Activated T-helper 17 cell treated with anti-CD3 and anti-CD28 coated beads, Interleukin-2, amount 50 U/mL, for 72 hours (primary cell): ENCODE measurements around the gene GALNT17. TPM values are rescaled to one million over a fixed set of nuclear protein-coding genes. Genes with fewer than 3 reads are reported as not detected.
"Not testable (repeated sequence)": the region's sequence is repeated elsewhere in the genome, so short reads cannot be mapped to it uniquely, and the experiment has no call there.

Source experiments
- ATAC-seq: fragments of 150-1000 bp; cut with Tn5 transposase; replicated peaks from 2 replicates; pipeline ENCODE4 v1.10.0; 2021; ENCODE audit warnings: mild to moderate bottlenecking, moderate library complexity
- H3K27ac Mint-ChIP-seq: one replicate; pipeline ENCODE4 v1.8.0; 2022; ENCODE audit warnings: mixed read lengths
- H3K27me3 Mint-ChIP-seq: one replicate; pipeline ENCODE4 v1.8.0; 2022; ENCODE audit warnings: mixed read lengths
- H3K36me3 Mint-ChIP-seq: one replicate; pipeline ENCODE4 v1.8.0; 2022; ENCODE audit warnings: low read depth, mild to moderate bottlenecking, mixed read lengths
- H3K4me1 Mint-ChIP-seq: one replicate; pipeline ENCODE4 v1.8.0; 2022; ENCODE audit warnings: mixed read lengths
- H3K4me3 Mint-ChIP-seq: one replicate; pipeline ENCODE4 v1.8.0; 2022; ENCODE audit warnings: mild to moderate bottlenecking, mixed read lengths
- H3K9me3 Mint-ChIP-seq: one replicate; pipeline ENCODE4 v1.8.0; 2022; ENCODE audit warnings: mixed read lengths
- total RNA-seq, 2 donors: library from RNA; stranded (reverse); gene quantifications; one replicate each; pipeline ENCODE4 v1.2.3, GENCODE V29; 2022

The GALNT17 gene
- total RNA-seq, 2 donors from 2014 or later, result not detected

GRCh38 chr7:71612911-71613310 lies 481.0 kb downstream of the GALNT17 start:
- Mint-ChIP-seq H3K27me3 (no peaks in the 10 kb centered on the region), H3K4me1 (peaks cover 5% of the 10 kb centered on the region), H3K36me3 (no peaks in the 10 kb centered on the region), H3K27ac (no peak overlapping the region), H3K4me3 (no peak overlapping the region), H3K9me3 (peaks cover 12% of the 10 kb centered on the region)
- no peak for ATAC-seq

GRCh38 chr7:71613313-71613712 lies 481.4 kb downstream of the GALNT17 start:
- peaks cover 5% of the 10 kb centered on the region for H3K4me1 Mint-ChIP-seq
- no peak for ATAC-seq
- H3K27me3 Mint-ChIP-seq, result no peaks in the 10 kb centered on the region
- H3K27ac Mint-ChIP-seq, result no peak overlapping the region
- no peaks in the 10 kb centered on the region for H3K36me3 Mint-ChIP-seq
- no peak overlapping the region for H3K4me3 Mint-ChIP-seq
- peaks cover 8% of the 10 kb centered on the region for H3K9me3 Mint-ChIP-seq

GRCh38 chr7:71615017-71615416 lies 483.1 kb downstream of the GALNT17 start:
- no peaks in the 10 kb centered on the region for H3K36me3 Mint-ChIP-seq
- H3K9me3 Mint-ChIP-seq, result peaks cover 8% of the 10 kb centered on the region
- no peak overlapping the region for H3K4me3 Mint-ChIP-seq
- H3K27ac Mint-ChIP-seq, result no peak overlapping the region
- peaks cover 5% of the 10 kb centered on the region for H3K4me1 Mint-ChIP-seq
- H3K27me3 Mint-ChIP-seq, result no peaks in the 10 kb centered on the region
- ATAC-seq, result no peak

GRCh38 chr7:71616217-71616616 lies 484.3 kb downstream of the GALNT17 start:
- no peak overlapping the region for H3K27ac Mint-ChIP-seq
- no peak for ATAC-seq
- no peak overlapping the region for H3K4me3 Mint-ChIP-seq
- peaks cover 5% of the 10 kb centered on the region for H3K4me1 Mint-ChIP-seq
- no peaks in the 10 kb centered on the region for H3K27me3 Mint-ChIP-seq
- peaks cover 10% of the 10 kb centered on the region for H3K9me3 Mint-ChIP-seq
- no peaks in the 10 kb centered on the region for H3K36me3 Mint-ChIP-seq

- Mint-ChIP-seq H3K4me1 (peaks cover 5% of the 10 kb centered on the region), H3K4me3 (no peak overlapping the region), H3K36me3 (no peaks in the 10 kb centered on the region), H3K27ac (no peak overlapping the region), H3K27me3 (no peaks in the 10 kb centered on the region), H3K9me3 (peaks cover 8% of the 10 kb centered on the region)
- no peak for ATAC-seq
Measured at GRCh38 chr7:71618278-71618677, 486.3 kb downstream of the GALNT17 start.

GRCh38 chr7:71625545-71625944 lies 493.6 kb downstream of the GALNT17 start:
- no peaks in the 10 kb centered on the region for H3K27me3 Mint-ChIP-seq
- no peak overlapping the region for H3K27ac Mint-ChIP-seq
- no peaks in the 10 kb centered on the region for H3K36me3 Mint-ChIP-seq
- no peaks in the 10 kb centered on the region for H3K4me1 Mint-ChIP-seq
- no peak for ATAC-seq
- peaks cover 7% of the 10 kb centered on the region for H3K9me3 Mint-ChIP-seq
- H3K4me3 Mint-ChIP-seq, result no peak overlapping the region

GRCh38 chr7:71626206-71626605 lies 494.3 kb downstream of the GALNT17 start:
- Mint-ChIP-seq H3K4me1 (no peaks in the 10 kb centered on the region), H3K4me3 (no peak overlapping the region), H3K9me3 (peaks cover 9% of the 10 kb centered on the region), H3K27me3 (no peaks in the 10 kb centered on the region), H3K27ac (no peak overlapping the region), H3K36me3 (no peaks in the 10 kb centered on the region)
- no peak for ATAC-seq

- ATAC-seq, result no peak
- H3K4me3 Mint-ChIP-seq, result no peak overlapping the region
- peaks cover 8% of the 10 kb centered on the region for H3K9me3 Mint-ChIP-seq
- H3K27me3 Mint-ChIP-seq, result no peaks in the 10 kb centered on the region
- H3K36me3 Mint-ChIP-seq, result no peaks in the 10 kb centered on the region
- H3K27ac Mint-ChIP-seq, result no peak overlapping the region
- no peaks in the 10 kb centered on the region for H3K4me1 Mint-ChIP-seq
Measured at GRCh38 chr7:71627651-71628050, 495.7 kb downstream of the GALNT17 start.

GRCh38 chr7:71630516-71630915 lies 498.6 kb downstream of the GALNT17 start:
- H3K27me3 Mint-ChIP-seq, result no peaks in the 10 kb centered on the region
- H3K9me3 Mint-ChIP-seq, result peaks cover 8% of the 10 kb centered on the region
- no peaks in the 10 kb centered on the region for H3K4me1 Mint-ChIP-seq
- H3K27ac Mint-ChIP-seq, result no peak overlapping the region
- H3K36me3 Mint-ChIP-seq, result no peaks in the 10 kb centered on the region
- no peak overlapping the region for H3K4me3 Mint-ChIP-seq
- no peak for ATAC-seq

- H3K4me1 Mint-ChIP-seq, result no peaks in the 10 kb centered on the region
- H3K36me3 Mint-ChIP-seq, result no peaks in the 10 kb centered on the region
- no peak overlapping the region for H3K27ac Mint-ChIP-seq
- no peak overlapping the region for H3K4me3 Mint-ChIP-seq
- no peak for ATAC-seq
- H3K27me3 Mint-ChIP-seq, result no peaks in the 10 kb centered on the region
- H3K9me3 Mint-ChIP-seq, result peaks cover 4% of the 10 kb centered on the region
Measured at GRCh38 chr7:71633551-71634008, 501.6 kb downstream of the GALNT17 start.

- not testable (repeated sequence) for H3K27me3 Mint-ChIP-seq, H3K4me3 Mint-ChIP-seq, ATAC-seq
Measured at GRCh38 chr7:71635849-71636248, 503.9 kb downstream of the GALNT17 start.

GRCh38 chr7:71636329-71636728 lies 504.4 kb downstream of the GALNT17 start:
- Mint-ChIP-seq H3K4me3 (no peak overlapping the region), H3K27me3 (no peaks in the 10 kb centered on the region), H3K27ac (no peak overlapping the region), H3K36me3 (no peaks in the 10 kb centered on the region), H3K9me3 (no peaks in the 10 kb centered on the region), H3K4me1 (no peaks in the 10 kb centered on the region)
- no peak for ATAC-seq

More at GRCh38 chr7:71635849-71636248, 503.9 kb downstream of the GALNT17 start:
- H3K9me3 Mint-ChIP-seq, H3K36me3 Mint-ChIP-seq, H3K4me1 Mint-ChIP-seq, H3K27ac Mint-ChIP-seq: not testable (repeated sequence)

- Mint-ChIP-seq H3K27me3 (no peaks in the 10 kb centered on the region), H3K9me3 (peaks cover 6% of the 10 kb centered on the region), H3K27ac (no peak overlapping the region), H3K36me3 (no peaks in the 10 kb centered on the region), H3K4me1 (no peaks in the 10 kb centered on the region), H3K4me3 (no peak overlapping the region)
- no peak for ATAC-seq
Measured at GRCh38 chr7:71637578-71637977, 505.6 kb downstream of the GALNT17 start.

- Mint-ChIP-seq H3K36me3 (no peaks in the 10 kb centered on the region), H3K27ac (no peak overlapping the region), H3K9me3 (peaks cover 6% of the 10 kb centered on the region), H3K4me3 (no peak overlapping the region), H3K27me3 (no peaks in the 10 kb centered on the region), H3K4me1 (no peaks in the 10 kb centered on the region)
- ATAC-seq, result no peak
Measured at GRCh38 chr7:71638108-71638507, 506.2 kb downstream of the GALNT17 start.

- Mint-ChIP-seq H3K4me3 (no peak overlapping the region), H3K36me3 (no peaks in the 10 kb centered on the region), H3K27ac (no peak overlapping the region), H3K9me3 (peaks cover 6% of the 10 kb centered on the region), H3K27me3 (no peaks in the 10 kb centered on the region), H3K4me1 (no peaks in the 10 kb centered on the region)
- no peak for ATAC-seq
Measured at GRCh38 chr7:71639382-71640085, 507.6 kb downstream of the GALNT17 start.
